Osteoblast (primary cell): ENCODE data around the gene OCA2. TPM values are rescaled to one million over a fixed set of nuclear protein-coding genes. Genes with fewer than 3 reads are reported as not detected.

ENCODE experiments used
- DNase-seq: peaks from one replicate; pipeline ENCODE4 v3.0.0; 2011; ENCODE audit warnings: low spot score, mixed read lengths; ENCODE audit not compliant: insufficient read length; ENCODE audit errors: missing footprints
- H2AFZ ChIP-seq: 2 replicates; pipeline ENCODE4 v1.6.0; 2011; ENCODE audit warnings: mild to moderate bottlenecking, low read length
- H3K27ac ChIP-seq: 2 replicates; pipeline ENCODE4 v1.5.1; 2011; ENCODE audit warnings: mild to moderate bottlenecking, low read depth, low read length, moderate library complexity
- H3K27me3 ChIP-seq: 2 replicates; pipeline ENCODE4 v1.6.0; 2012; ENCODE audit warnings: mild to moderate bottlenecking, control low read depth, inconsistent platforms, low read length, moderate library complexity; ENCODE audit not compliant: insufficient read depth
- H3K36me3 ChIP-seq: 2 replicates; pipeline ENCODE4 v1.5.1; 2011; ENCODE audit warnings: mild to moderate bottlenecking, low read length, control low read depth, moderate library complexity; ENCODE audit not compliant: insufficient read depth
- H3K4me1 ChIP-seq: 2 replicates; pipeline ENCODE4 v1.5.1; 2011; ENCODE audit warnings: mild to moderate bottlenecking, low read length, control low read depth, moderate library complexity; ENCODE audit not compliant: insufficient read depth
- H3K4me2 ChIP-seq: 2 replicates; pipeline ENCODE4 v1.6.0; 2011; ENCODE audit warnings: mild to moderate bottlenecking, low read length; ENCODE audit not compliant: insufficient read depth
- H3K4me3 ChIP-seq: fragments of 200-600 bp; sonication (generic); 3 replicates; pipeline ENCODE4 v1.5.1; 2012; ENCODE audit warnings: mild to moderate bottlenecking, low read length, inconsistent platforms; ENCODE audit not compliant: insufficient read depth
- H3K79me2 ChIP-seq: 2 replicates; pipeline ENCODE4 v1.6.0; 2012; ENCODE audit warnings: mild to moderate bottlenecking, low read length, control low read depth, inconsistent platforms; ENCODE audit not compliant: insufficient read depth
- H3K9me3 ChIP-seq: 2 replicates; pipeline ENCODE4 v1.5.1; 2011; ENCODE audit warnings: low read depth, low read length, control low read depth
- H4K20me1 ChIP-seq: 2 replicates; pipeline ENCODE4 v1.6.0; 2012; ENCODE audit warnings: mild to moderate bottlenecking, low read length, control low read depth; ENCODE audit not compliant: insufficient read depth
- CTCF ChIP-seq: IDR thresholded peaks from 2 replicates; pipeline ENCODE4 v1.5.1; 2011; ENCODE audit warnings: mild to moderate bottlenecking, low read depth, low read length, moderate library complexity; ENCODE audit errors: extremely low read depth
- total RNA-seq: library from RNA; depleted of rRNA; stranded (reverse); fragments of >200 nt; gene quantifications from 2 replicates; pipeline ENCODE4 v1.2.3, GENCODE V29; 2012

Gene OCA2
- total RNA-seq, 1 donor, result not detected

GRCh38 chr15:28068930-28069329 is 30.2 kb downstream of the OCA2 start:
- Histone ChIP-seq H3K9me3 (no peaks in the 10 kb centered on the region), H4K20me1 (no peaks in the 10 kb centered on the region), H3K27me3 (no peaks in the 10 kb centered on the region), H3K4me3 (no peak overlapping the region), H3K27ac (no peak overlapping the region), H3K36me3 (no peaks in the 10 kb centered on the region), H3K79me2 (no peaks in the 10 kb centered on the region), H3K4me1 (no peaks in the 10 kb centered on the region), H3K4me2 (no peak overlapping the region), H2AFZ (no peak overlapping the region)
- TF ChIP-seq CTCF, result no peak
- DNase-seq, result no peak

GRCh38 chr15:28066231-28066630 is 32.9 kb downstream of the OCA2 start:
- Histone ChIP-seq H3K27me3 (no peaks in the 10 kb centered on the region), H2AFZ (no peak overlapping the region), H3K36me3 (no peaks in the 10 kb centered on the region), H3K4me2 (no peak overlapping the region), H3K9me3 (no peaks in the 10 kb centered on the region), H3K4me3 (no peak overlapping the region), H3K27ac (no peak overlapping the region), H3K4me1 (no peaks in the 10 kb centered on the region), H4K20me1 (no peaks in the 10 kb centered on the region), H3K79me2 (no peaks in the 10 kb centered on the region)
- DNase-seq, result no peak
- TF ChIP-seq CTCF, result no peak

- Histone ChIP-seq H3K4me2 (no peak overlapping the region), H3K4me3 (no peak overlapping the region), H2AFZ (no peak overlapping the region), H3K27me3 (no peaks in the 10 kb centered on the region), H3K27ac (no peak overlapping the region), H3K4me1 (no peaks in the 10 kb centered on the region), H3K79me2 (no peaks in the 10 kb centered on the region), H4K20me1 (no peaks in the 10 kb centered on the region), H3K9me3 (no peaks in the 10 kb centered on the region), H3K36me3 (no peaks in the 10 kb centered on the region)
- DNase-seq, result no peak
- TF ChIP-seq CTCF, result no peak
Observed at GRCh38 chr15:28060005-28060404, 39.1 kb downstream of the OCA2 start.

- H3K4me2 ChIP-seq, result no peak overlapping the region
- H3K27ac ChIP-seq, result no peak overlapping the region
- H3K4me1 ChIP-seq, result no peaks in the 10 kb centered on the region
- H3K27me3 ChIP-seq, result no peaks in the 10 kb centered on the region
- no peaks in the 10 kb centered on the region for H4K20me1 ChIP-seq
- no peak for TF ChIP-seq CTCF
- H3K4me3 ChIP-seq, result no peak overlapping the region
- no peak for DNase-seq
- no peaks in the 10 kb centered on the region for H3K79me2 ChIP-seq
- no peaks in the 10 kb centered on the region for H3K9me3 ChIP-seq
- no peaks in the 10 kb centered on the region for H3K36me3 ChIP-seq
- H2AFZ ChIP-seq, result no peak overlapping the region
Observed at GRCh38 chr15:28058082-28058481, 41.0 kb downstream of the OCA2 start.
